ENCODE measurements around the gene ATP7A.
"Not testable (repeated sequence)": the region's sequence is repeated elsewhere in the genome, so short reads cannot be mapped to it uniquely, and the experiment has no call there.

ATP7A gene

GRCh38 chrX:78081413-78081812, 170.9 kb downstream of the ATP7A start:
- ATAC-seq = not testable (repeated sequence)

- ATAC-seq = peak; percentile 85
- TF ChIP-seq RARB (CRISPR knock-in tag; IDR thresholded peaks at IDR 0.05) (no peak), ZNF8 (CRISPR knock-in tag; IDR thresholded peaks at IDR 0.05) (no peak), ISL1 (CRISPR knock-in tag; IDR thresholded peaks at IDR 0.05) (no peak)
These were observed 181.8 kb downstream of the ATP7A start for GRCh38 chrX:78092296-78092695.

GRCh38 chrX:78098108-78098507, 187.6 kb downstream of the ATP7A start:
- TF ChIP-seq RARB (CRISPR knock-in tag; IDR thresholded peaks at IDR 0.05) (no peak), ZNF8 (CRISPR knock-in tag; IDR thresholded peaks at IDR 0.05) (no peak)
- no peak for ATAC-seq
